PFSK-1 (cell line): ENCODE results near the gene GFY.

Experiments
- FOXP2 ChIP-seq: optimal IDR thresholded peaks from 2 replicates; pipeline ENCODE3; 2011; ENCODE audit warnings: borderline replicate concordance, control low read depth, inconsistent platforms; ENCODE audit not compliant: insufficient read depth; ENCODE audit errors: extremely low read length, extremely low read depth
- POLR2AphosphoS5 ChIP-seq: IDR thresholded peaks from 2 replicates; pipeline ENCODE4 v1.6.1; 2012; ENCODE audit warnings: low read depth, mild to moderate bottlenecking, control low read depth, low read length, moderate library complexity
- SIN3A ChIP-seq: IDR thresholded peaks from 2 replicates; pipeline ENCODE4 v1.6.1; 2012; ENCODE audit warnings: mild to moderate bottlenecking, low read length, moderate library complexity, borderline replicate concordance; ENCODE audit not compliant: insufficient read depth
- TAF1 ChIP-seq: IDR thresholded peaks from 2 replicates; pipeline ENCODE4 v1.6.1; 2012; ENCODE audit warnings: low read length, control low read depth, borderline replicate concordance; ENCODE audit not compliant: insufficient read depth
- TF ChIP-seq, protein P1 (sequence below), 2 experiments: IDR thresholded peaks; 2 replicates each; pipeline versions ENCODE4 v1.6.1 to v1.8.0; 2011 to 2012; ENCODE audit warnings: low read depth in 2 of 2, low read length in 2 of 2, control low read depth in 1 of 2, inconsistent platforms in 1 of 2, mild to moderate bottlenecking in 1 of 2, moderate library complexity in 1 of 2; ENCODE audit not compliant: insufficient read depth in 1 of 2

GFY gene

DNA sequence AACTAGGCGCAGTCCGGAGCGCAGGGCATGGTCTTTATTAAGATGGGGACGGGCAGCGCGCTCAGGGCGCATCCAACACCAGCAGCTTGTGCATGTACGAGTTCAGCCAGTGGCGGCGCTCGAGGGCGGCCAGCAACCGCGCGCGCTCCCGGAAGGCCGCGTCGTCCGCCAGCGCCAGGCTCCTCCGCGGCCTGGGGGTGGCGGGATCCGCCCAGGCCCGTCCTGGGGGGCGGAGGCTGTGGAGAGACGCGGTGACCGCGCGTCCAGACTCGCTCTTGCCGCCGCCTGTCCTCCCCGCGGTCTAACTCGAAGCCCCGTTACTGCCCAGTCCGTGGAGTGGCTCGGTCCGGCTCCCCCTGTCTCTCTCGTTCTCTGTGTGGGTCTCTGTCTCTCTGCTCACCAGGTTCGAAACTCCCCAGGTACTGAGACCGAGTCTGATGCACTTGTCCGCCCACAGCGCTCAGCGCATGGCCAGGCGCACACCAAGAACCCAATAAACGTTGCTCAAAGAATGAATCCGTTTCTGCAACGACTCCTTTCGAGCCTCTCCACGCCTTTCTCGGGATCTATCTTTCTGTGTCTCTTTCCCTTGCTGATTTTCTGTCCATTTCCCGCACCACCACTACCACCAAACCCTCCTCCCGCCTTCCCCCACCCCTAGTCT, 2.6 kb upstream of the GFY start:
- peak; percentile 9 for TF ChIP-seq FOXP2
- TF ChIP-seq POLR2AphosphoS5 = no peak

DNA sequence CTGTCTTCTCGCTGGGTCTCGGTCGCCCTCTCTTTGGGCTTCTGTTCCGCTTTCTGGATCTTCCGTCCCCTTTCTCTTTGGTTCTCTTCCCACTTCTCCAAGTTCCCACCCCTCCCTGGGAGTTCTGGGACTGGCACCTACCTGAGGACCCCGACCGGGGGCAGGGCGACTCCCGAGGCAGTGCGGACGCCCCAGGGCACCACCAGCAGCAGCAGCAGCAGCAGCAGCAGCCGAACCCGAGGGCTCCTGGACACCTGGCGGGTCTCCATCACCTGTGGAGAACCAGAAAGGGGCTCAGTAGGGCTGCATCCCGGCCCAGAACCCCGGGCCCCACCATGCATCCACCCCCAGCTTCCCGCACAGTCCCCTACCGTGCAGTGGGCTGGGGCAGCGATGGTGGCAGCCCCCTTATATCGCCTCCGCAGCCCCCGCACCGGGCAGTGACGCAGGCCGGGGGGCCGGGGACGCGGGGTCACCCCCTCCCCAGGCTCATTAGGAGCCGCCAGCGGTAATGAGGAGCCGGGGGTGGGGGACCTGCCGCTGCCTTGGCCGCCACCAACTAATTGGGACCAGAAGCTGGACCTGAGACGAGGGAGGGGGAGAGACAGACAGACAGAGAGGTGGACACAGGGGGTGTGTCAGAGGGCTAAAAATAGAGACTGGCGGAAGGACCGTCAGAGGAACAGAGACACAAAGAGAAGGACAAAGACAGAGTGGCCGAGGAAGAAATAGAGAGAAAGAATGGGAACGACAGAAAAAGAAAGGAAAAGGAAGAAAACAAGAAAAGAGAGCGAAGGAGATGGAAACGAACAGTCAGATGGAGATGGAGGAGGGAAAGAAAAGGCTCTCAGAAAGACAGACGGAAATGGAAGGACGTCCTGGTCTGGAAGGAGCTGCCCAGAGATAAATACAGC, 1.9 kb upstream of the GFY start, which contains the start of gene PTH2:
TSS of gene PTH2 (minus strand) at position 371 of the 914 bp plus-strand sequence. CDS start at position 269, 102 bp downstream.
- TF ChIP-seq TAF1 (no peak), SIN3A (no peak), FOXP2 (no peak), POLR2AphosphoS5 (no peak)
- TF ChIP-seq, protein P1, sequence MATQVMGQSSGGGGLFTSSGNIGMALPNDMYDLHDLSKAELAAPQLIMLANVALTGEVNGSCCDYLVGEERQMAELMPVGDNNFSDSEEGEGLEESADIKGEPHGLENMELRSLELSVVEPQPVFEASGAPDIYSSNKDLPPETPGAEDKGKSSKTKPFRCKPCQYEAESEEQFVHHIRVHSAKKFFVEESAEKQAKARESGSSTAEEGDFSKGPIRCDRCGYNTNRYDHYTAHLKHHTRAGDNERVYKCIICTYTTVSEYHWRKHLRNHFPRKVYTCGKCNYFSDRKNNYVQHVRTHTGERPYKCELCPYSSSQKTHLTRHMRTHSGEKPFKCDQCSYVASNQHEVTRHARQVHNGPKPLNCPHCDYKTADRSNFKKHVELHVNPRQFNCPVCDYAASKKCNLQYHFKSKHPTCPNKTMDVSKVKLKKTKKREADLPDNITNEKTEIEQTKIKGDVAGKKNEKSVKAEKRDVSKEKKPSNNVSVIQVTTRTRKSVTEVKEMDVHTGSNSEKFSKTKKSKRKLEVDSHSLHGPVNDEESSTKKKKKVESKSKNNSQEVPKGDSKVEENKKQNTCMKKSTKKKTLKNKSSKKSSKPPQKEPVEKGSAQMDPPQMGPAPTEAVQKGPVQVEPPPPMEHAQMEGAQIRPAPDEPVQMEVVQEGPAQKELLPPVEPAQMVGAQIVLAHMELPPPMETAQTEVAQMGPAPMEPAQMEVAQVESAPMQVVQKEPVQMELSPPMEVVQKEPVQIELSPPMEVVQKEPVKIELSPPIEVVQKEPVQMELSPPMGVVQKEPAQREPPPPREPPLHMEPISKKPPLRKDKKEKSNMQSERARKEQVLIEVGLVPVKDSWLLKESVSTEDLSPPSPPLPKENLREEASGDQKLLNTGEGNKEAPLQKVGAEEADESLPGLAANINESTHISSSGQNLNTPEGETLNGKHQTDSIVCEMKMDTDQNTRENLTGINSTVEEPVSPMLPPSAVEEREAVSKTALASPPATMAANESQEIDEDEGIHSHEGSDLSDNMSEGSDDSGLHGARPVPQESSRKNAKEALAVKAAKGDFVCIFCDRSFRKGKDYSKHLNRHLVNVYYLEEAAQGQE (IDR thresholded peaks at IDR 0.05; ENCODE audit: insufficient read depth in 1 of 2, low read depth in 2 of 2, low read length in 2 of 2) = no peak

DNA sequence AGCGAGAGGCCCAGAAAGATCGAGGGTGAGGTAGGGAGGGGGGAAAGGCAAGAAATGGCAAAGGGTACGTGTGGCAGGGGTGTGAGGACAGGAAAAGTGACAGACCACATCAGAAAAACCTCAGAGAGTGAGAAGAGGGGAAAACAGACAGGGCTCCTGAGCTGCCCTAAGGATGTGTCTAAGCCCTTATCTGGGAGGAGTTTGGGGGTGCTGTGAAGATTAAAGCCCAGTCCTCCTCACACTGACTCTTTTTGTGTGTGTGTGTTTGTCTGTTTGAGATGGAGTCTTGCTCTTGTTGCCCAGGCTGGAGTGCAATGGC, 1.2 kb upstream of the GFY start:
- TF ChIP-seq TAF1 (no peak), POLR2AphosphoS5 (no peak), SIN3A (no peak), FOXP2 (no peak)
- TF ChIP-seq, protein P1 (IDR thresholded peaks at IDR 0.05; ENCODE audit: insufficient read depth in 1 of 2, low read depth in 2 of 2, low read length in 2 of 2) = no peak

DNA sequence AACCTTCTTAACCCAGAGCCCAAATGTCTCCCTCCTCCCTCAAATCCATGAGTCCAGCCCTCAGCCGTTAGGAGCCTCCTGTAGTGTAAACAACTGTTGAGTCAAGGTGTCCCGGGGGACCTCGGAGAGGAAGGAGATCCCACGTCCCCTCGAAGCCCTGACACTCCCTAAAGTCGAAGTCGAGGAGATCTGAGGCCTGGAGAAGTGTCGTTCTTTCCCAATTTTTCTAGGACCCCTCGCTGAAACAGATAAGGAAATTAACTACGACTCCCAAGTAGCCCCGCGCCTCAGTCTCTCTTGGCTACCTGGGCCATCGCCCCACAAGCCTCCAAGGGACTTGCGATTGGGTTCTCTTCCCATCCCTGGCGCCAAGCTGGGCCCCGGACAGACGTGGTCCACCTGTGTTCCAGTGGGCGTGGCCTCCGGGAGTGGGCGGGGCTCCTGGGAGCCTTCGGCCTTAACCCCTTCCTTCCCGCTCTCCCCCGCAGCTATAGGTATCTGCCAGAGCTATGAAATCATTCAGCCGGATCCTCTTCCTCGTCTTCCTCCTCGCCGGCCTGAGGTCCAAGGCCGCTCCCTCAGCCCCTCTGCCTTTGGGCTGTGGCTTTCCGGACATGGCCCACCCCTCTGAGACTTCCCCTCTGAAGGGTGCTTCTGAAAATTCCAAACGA, 869 bp downstream of the GFY start:
- TF ChIP-seq POLR2AphosphoS5 (no peak), FOXP2 (no peak), SIN3A (no peak), TAF1 (no peak)
- TF ChIP-seq, protein P1 (IDR thresholded peaks at IDR 0.05; ENCODE audit: insufficient read depth in 1 of 2, low read depth in 2 of 2, low read length in 2 of 2) = no peak

DNA sequence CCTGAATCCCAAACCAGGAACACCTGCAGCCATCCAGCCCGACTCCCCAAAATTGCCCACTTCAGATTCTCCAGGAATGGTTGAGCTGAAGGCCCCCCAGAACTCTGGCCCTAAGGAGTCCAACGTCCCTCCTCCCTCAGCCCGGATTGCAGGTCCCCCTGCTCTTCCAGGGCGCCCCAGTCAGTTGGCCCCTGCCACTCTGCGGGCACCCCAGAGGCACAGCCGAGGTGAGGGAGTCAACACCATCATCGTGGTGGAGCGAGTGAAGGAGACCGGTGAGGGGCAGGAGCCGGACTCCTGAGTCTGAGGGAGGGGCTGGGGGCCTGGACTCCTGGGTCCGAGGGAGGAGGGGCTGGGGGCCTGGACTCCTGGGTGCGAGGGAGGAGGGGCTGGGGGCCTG, 2.2 kb downstream of the GFY start:
- TF ChIP-seq, protein P1 (IDR thresholded peaks at IDR 0.05; ENCODE audit: insufficient read depth in 1 of 2, low read depth in 2 of 2, low read length in 2 of 2) = no peak
- TF ChIP-seq TAF1 (no peak), FOXP2 (no peak), SIN3A (no peak), POLR2AphosphoS5 (no peak)
